ENCODE results near the gene RSRC1. TPM values are rescaled to one million over a fixed set of nuclear protein-coding genes. Genes with fewer than 3 reads are reported as not detected.

RSRC1 gene
- polyA plus RNA-seq, 1 donor (not counting 4 experiments of a cell fraction or from before 2014, with no cell fraction given): 11.1 TPM

GRCh38 chr3:158169091-158169491 is 59.2 kb downstream of the RSRC1 start:
- Histone ChIP-seq H3K9ac (ENCODE audit: control insufficient read depth, extremely low read depth, insufficient read depth, low read length) (no peak overlapping the region), H2AFZ (ENCODE audit: control insufficient read depth, low read length) (no peak overlapping the region), H3K9me1 (ENCODE audit: control insufficient read depth, extremely low read depth, insufficient read depth, low read length) (no peaks in the 10 kb centered on the region), H3K4me3 (ENCODE audit: control insufficient read depth in 2 of 3, extremely low read depth in 1 of 3, insufficient read depth in 2 of 3, low read depth in 1 of 3, low read length in 3 of 3) (no peak overlapping the region), H3K4me1 (ENCODE audit: control insufficient read depth, extremely low read depth, insufficient read depth, low read length) (peaks cover 13% of the 10 kb centered on the region), H3K79me2 (ENCODE audit: control insufficient read depth, insufficient read depth, low read length) (no peaks in the 10 kb centered on the region), H3K27me3 (ENCODE audit: control insufficient read depth, extremely low read depth, insufficient read depth, low read length) (no peaks in the 10 kb centered on the region), H3K9me3 (ENCODE audit: control insufficient read depth, low read depth, low read length) (no peaks in the 10 kb centered on the region), H3K4me2 (ENCODE audit: control insufficient read depth, extremely low read depth, insufficient read depth, low read depth, low read length) (no peak overlapping the region), H4K20me1 (ENCODE audit: control insufficient read depth, extremely low read depth, insufficient read depth, low read length) (no peaks in the 10 kb centered on the region), H3K27ac (ENCODE audit: control insufficient read depth, insufficient read depth, low read length) (no peak overlapping the region), H3K36me3 (ENCODE audit: control insufficient read depth in 2 of 2, extremely low read depth in 1 of 2, insufficient read depth in 2 of 2, low read length in 2 of 2) (no peaks in the 10 kb centered on the region)
- TF ChIP-seq EZH2 (IDR thresholded peaks at IDR 0.05; ENCODE audit: low read length): no peak
- TF ChIP-seq CTCF (optimal IDR thresholded peaks at IDR 0.05 in 1 of 3, IDR thresholded peaks at IDR 0.05 in 1 of 3, conservative IDR thresholded peaks at IDR 0.05 in 1 of 3; ENCODE audit: extremely low read depth in 1 of 3, insufficient read depth in 2 of 3, low read length in 3 of 3): no peak
- DNase-seq (ENCODE audit: low read depth, low spot score) (no peak), FAIRE-seq (no peak)
- dilution Hi-C loops (cut with MboI; ENCODE audit: extremely low pct_ligation_motif_present, low sequenced_read_pairs): no loop called here

GRCh38 chr3:158181096-158181495 is 71.2 kb downstream of the RSRC1 start:
- Histone ChIP-seq H3K79me2 (ENCODE audit: control insufficient read depth, insufficient read depth, low read length) (no peaks in the 10 kb centered on the region), H3K36me3 (ENCODE audit: control insufficient read depth in 2 of 2, extremely low read depth in 1 of 2, insufficient read depth in 2 of 2, low read length in 2 of 2) (no peaks in the 10 kb centered on the region), H3K27ac (ENCODE audit: control insufficient read depth, insufficient read depth, low read length) (no peak overlapping the region), H3K27me3 (ENCODE audit: control insufficient read depth, extremely low read depth, insufficient read depth, low read length) (no peaks in the 10 kb centered on the region), H2AFZ (ENCODE audit: control insufficient read depth, low read length) (no peak overlapping the region), H3K9me3 (ENCODE audit: control insufficient read depth, low read depth, low read length) (no peaks in the 10 kb centered on the region), H4K20me1 (ENCODE audit: control insufficient read depth, extremely low read depth, insufficient read depth, low read length) (no peaks in the 10 kb centered on the region), H3K9me1 (ENCODE audit: control insufficient read depth, extremely low read depth, insufficient read depth, low read length) (no peaks in the 10 kb centered on the region), H3K4me1 (ENCODE audit: control insufficient read depth, extremely low read depth, insufficient read depth, low read length) (no peaks in the 10 kb centered on the region), H3K4me3 (ENCODE audit: control insufficient read depth in 2 of 3, extremely low read depth in 1 of 3, insufficient read depth in 2 of 3, low read depth in 1 of 3, low read length in 3 of 3) (no peak overlapping the region), H3K4me2 (ENCODE audit: control insufficient read depth, extremely low read depth, insufficient read depth, low read depth, low read length) (no peak overlapping the region), H3K9ac (ENCODE audit: control insufficient read depth, extremely low read depth, insufficient read depth, low read length) (no peak overlapping the region)
- no peak for DNase-seq (ENCODE audit: low read depth, low spot score)
- dilution Hi-C loops (cut with MboI; ENCODE audit: extremely low pct_ligation_motif_present, low sequenced_read_pairs): no loop called here
- FAIRE-seq: no peak
- TF ChIP-seq CTCF (optimal IDR thresholded peaks at IDR 0.05 in 1 of 3, IDR thresholded peaks at IDR 0.05 in 1 of 3, conservative IDR thresholded peaks at IDR 0.05 in 1 of 3; ENCODE audit: extremely low read depth in 1 of 3, insufficient read depth in 2 of 3, low read length in 3 of 3): no peak
- TF ChIP-seq EZH2 (IDR thresholded peaks at IDR 0.05; ENCODE audit: low read length): no peak

Data from keratinocyte (primary cell).